Central memory CD8-positive, alpha-beta T cell (primary cell): ENCODE measurements around the gene KRTAP27-1.

Source experiments
- ATAC-seq: fragments of 150-1000 bp; cut with Tn5 transposase; replicated peaks from 2 replicates; pipeline ENCODE4 v1.10.0; 2022; ENCODE audit warnings: mild to moderate bottlenecking, moderate FRiP score, moderate number of reproducible peaks; ENCODE audit not compliant: poor library complexity, severe bottlenecking; ENCODE audit errors: extremely low read depth
- DNase-seq, 2 donors: peaks; one replicate each; pipeline ENCODE4 v3.0.0; 2021; ENCODE audit warnings: low spot score in 2 of 2
- H3K27ac Mint-ChIP-seq: one replicate; pipeline ENCODE4 v1.8.0; 2022; ENCODE audit warnings: low read depth, mild to moderate bottlenecking, moderate library complexity, mixed read lengths
- H3K27me3 Mint-ChIP-seq: one replicate; pipeline ENCODE4 v1.8.0; 2022; ENCODE audit warnings: mixed read lengths
- H3K36me3 Mint-ChIP-seq: one replicate; pipeline ENCODE4 v1.8.0; 2022; ENCODE audit warnings: mild to moderate bottlenecking, moderate library complexity, mixed read lengths; ENCODE audit not compliant: insufficient read depth
- H3K4me1 Mint-ChIP-seq: one replicate; pipeline ENCODE4 v1.8.0; 2022; ENCODE audit warnings: mixed read lengths
- H3K4me3 Mint-ChIP-seq: one replicate; pipeline ENCODE4 v1.8.0; 2022; ENCODE audit warnings: mild to moderate bottlenecking, moderate library complexity, mixed read lengths
- H3K9me3 Mint-ChIP-seq: one replicate; pipeline ENCODE4 v1.8.0; 2022; ENCODE audit warnings: mixed read lengths

The KRTAP27-1 gene

GRCh38 chr21:30336596-30336995 lies 898 bp downstream of the KRTAP27-1 start:
- Mint-ChIP-seq H3K27me3 (no peaks in the 10 kb centered on the region), H3K27ac (no peak overlapping the region), H3K9me3 (no peaks in the 10 kb centered on the region), H3K4me3 (no peak overlapping the region), H3K36me3 (no peaks in the 10 kb centered on the region), H3K4me1 (no peaks in the 10 kb centered on the region)
- ATAC-seq = no peak
- DNase-seq = no peak

GRCh38 chr21:30333736-30334135 lies 3.8 kb downstream of the KRTAP27-1 start:
- no peaks in the 10 kb centered on the region for H3K4me1 Mint-ChIP-seq
- ATAC-seq (no peak), DNase-seq (no peak)
- H3K4me3 Mint-ChIP-seq = no peak overlapping the region
- no peak overlapping the region for H3K27ac Mint-ChIP-seq
- no peaks in the 10 kb centered on the region for H3K36me3 Mint-ChIP-seq
- no peaks in the 10 kb centered on the region for H3K27me3 Mint-ChIP-seq
- no peaks in the 10 kb centered on the region for H3K9me3 Mint-ChIP-seq

GRCh38 chr21:30332681-30333080 lies 4.8 kb downstream of the KRTAP27-1 start:
- no peak overlapping the region for H3K4me3 Mint-ChIP-seq
- DNase-seq (no peak), ATAC-seq (no peak)
- H3K36me3 Mint-ChIP-seq = no peaks in the 10 kb centered on the region
- H3K27me3 Mint-ChIP-seq = no peaks in the 10 kb centered on the region
- no peaks in the 10 kb centered on the region for H3K4me1 Mint-ChIP-seq
- H3K27ac Mint-ChIP-seq = no peak overlapping the region
- no peaks in the 10 kb centered on the region for H3K9me3 Mint-ChIP-seq

GRCh38 chr21:30329203-30329875 lies 8.2 kb downstream of the KRTAP27-1 start:
- Mint-ChIP-seq H3K27me3 (no peaks in the 10 kb centered on the region), H3K4me1 (no peaks in the 10 kb centered on the region), H3K4me3 (no peak overlapping the region), H3K27ac (no peak overlapping the region), H3K9me3 (peaks cover 4% of the 10 kb centered on the region), H3K36me3 (no peaks in the 10 kb centered on the region)
- DNase-seq = no peak
- ATAC-seq = no peak

- ATAC-seq (no peak), DNase-seq (no peak)
- H3K4me1 Mint-ChIP-seq = no peaks in the 10 kb centered on the region
- no peaks in the 10 kb centered on the region for H3K27me3 Mint-ChIP-seq
- no peak overlapping the region for H3K27ac Mint-ChIP-seq
- H3K9me3 Mint-ChIP-seq = peaks cover 6% of the 10 kb centered on the region
- no peak overlapping the region for H3K4me3 Mint-ChIP-seq
- H3K36me3 Mint-ChIP-seq = no peaks in the 10 kb centered on the region
Observed at GRCh38 chr21:30326390-30326789, 11.1 kb downstream of the KRTAP27-1 start.

GRCh38 chr21:30320215-30320614 lies 17.3 kb downstream of the KRTAP27-1 start, which contains the start of gene KRTAP26-1:
KRTAP26-1 (minus strand) TSS chr21:30320315; CDS start chr21:30320035, 280 bp downstream.
- H3K36me3 Mint-ChIP-seq = no peaks in the 10 kb centered on the region
- DNase-seq (no peak), ATAC-seq (no peak)
- no peak within 1 kb of the TSS for H3K4me3 Mint-ChIP-seq
- no peak within 1 kb of the TSS for H3K27ac Mint-ChIP-seq
- no peaks in the 10 kb centered on the region for H3K27me3 Mint-ChIP-seq
- H3K4me1 Mint-ChIP-seq = no peaks in the 10 kb centered on the region
- H3K9me3 Mint-ChIP-seq = peaks cover 11% of the 10 kb centered on the region

DNA sequence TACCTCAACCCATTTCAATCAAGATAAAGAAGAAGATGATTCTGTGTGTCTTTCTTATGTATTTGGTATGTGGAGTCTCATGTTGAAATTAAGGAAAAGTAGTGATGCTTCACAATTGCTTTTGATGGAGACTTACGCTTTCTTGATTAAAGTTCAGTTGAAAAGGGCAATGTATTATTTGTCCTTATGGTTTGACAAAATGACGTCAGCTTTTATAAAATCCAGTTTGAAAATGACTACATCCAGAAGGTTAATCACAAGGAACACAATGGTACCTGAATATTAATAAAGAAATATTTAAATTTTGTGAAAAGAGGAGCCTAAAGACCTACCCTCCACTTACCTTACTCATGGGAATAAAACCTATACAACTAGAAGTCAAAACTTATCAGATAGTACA lies 21.8 kb downstream of the KRTAP27-1 start:
- no peaks in the 10 kb centered on the region for H3K27me3 Mint-ChIP-seq
- no peak for DNase-seq
- H3K36me3 Mint-ChIP-seq = no peaks in the 10 kb centered on the region
- peaks cover 5% of the 10 kb centered on the region for H3K9me3 Mint-ChIP-seq
- no peaks in the 10 kb centered on the region for H3K4me1 Mint-ChIP-seq
- no peak for ATAC-seq
- no peak overlapping the region for H3K27ac Mint-ChIP-seq
- no peak overlapping the region for H3K4me3 Mint-ChIP-seq

DNA sequence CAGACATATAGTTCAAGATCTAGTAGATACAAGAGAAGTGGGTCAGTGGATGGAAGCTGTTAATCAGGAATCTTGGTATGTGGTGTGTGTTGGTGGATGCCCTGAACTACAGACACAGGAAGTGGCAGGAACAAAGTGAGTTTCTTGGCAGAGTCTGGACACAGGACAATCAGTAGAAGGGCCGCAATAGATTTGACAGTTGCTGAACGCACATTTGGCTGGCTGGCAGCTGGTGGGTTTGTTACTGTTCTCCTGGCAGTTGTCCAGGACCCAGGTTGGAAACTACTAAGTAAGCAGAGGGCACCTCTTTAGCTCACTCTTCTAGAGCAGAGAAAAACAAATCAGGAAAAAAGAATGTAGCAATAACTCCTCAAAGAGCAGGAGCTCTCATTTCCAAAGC lies 30.6 kb downstream of the KRTAP27-1 start:
- H3K36me3 Mint-ChIP-seq = no peaks in the 10 kb centered on the region

DNA sequence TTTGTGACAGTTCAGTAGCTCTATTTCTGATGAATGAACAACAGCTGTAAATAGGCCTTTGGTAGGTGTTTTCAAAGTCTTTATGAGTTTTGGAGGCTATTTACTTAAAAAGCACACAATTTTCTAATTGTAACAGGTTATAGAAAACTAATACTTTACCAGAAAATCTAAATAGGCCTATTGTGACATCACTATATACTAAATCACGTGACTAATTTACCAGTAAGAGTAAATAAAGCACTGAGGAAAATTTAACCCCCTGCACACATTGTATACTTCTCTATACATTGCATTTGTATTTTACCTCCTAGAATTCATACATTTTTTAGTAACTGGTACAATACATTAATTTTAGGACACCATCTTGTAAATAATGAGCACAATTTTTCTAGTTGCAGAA lies 32.4 kb downstream of the KRTAP27-1 start:
- no peak for ATAC-seq
- H3K4me1 Mint-ChIP-seq = no peaks in the 10 kb centered on the region
- peaks cover 13% of the 10 kb centered on the region for H3K9me3 Mint-ChIP-seq
- no peaks in the 10 kb centered on the region for H3K27me3 Mint-ChIP-seq
- no peak for DNase-seq
- no peak overlapping the region for H3K27ac Mint-ChIP-seq
- no peak overlapping the region for H3K4me3 Mint-ChIP-seq
- H3K36me3 Mint-ChIP-seq = no peaks in the 10 kb centered on the region

More for the DNA sequence above, 30.6 kb downstream of the KRTAP27-1 start:
- Mint-ChIP-seq H3K4me1 (no peaks in the 10 kb centered on the region), H3K27ac (no peak overlapping the region), H3K27me3 (no peaks in the 10 kb centered on the region), H3K4me3 (no peak overlapping the region), H3K9me3 (peaks cover 10% of the 10 kb centered on the region)
- ATAC-seq (no peak), DNase-seq (no peak)

DNA sequence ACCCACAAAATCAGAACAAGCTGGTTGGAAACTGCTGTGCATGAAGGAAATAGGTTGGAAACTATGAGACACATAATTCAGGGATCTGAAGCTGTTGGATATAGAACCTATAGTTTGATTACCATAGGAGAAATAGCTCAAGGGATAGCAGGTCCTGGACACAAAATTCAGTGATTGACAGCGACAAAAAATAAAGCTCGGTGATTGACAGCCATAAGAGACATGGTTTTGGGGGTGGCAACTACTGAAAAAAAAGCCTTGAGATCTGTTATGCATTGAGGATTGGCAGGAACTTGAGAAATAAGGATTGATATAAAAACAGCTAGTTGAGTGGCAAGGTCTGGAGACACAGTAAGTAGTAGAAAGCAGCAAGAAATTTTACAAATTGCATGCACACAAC lies 48.3 kb downstream of the KRTAP27-1 start, which contains the start of gene KRTAP25-1:
TSS of gene KRTAP25-1 (minus strand) at position 300 of the 400 bp plus-strand sequence. CDS start at position 276, 24 bp downstream.
- H3K4me3 Mint-ChIP-seq = no peak within 1 kb of the TSS
- H3K4me1 Mint-ChIP-seq = no peaks in the 10 kb centered on the region
- no peaks in the 10 kb centered on the region for H3K27me3 Mint-ChIP-seq
- no peak within 1 kb of the TSS for H3K27ac Mint-ChIP-seq
- ATAC-seq (no peak), DNase-seq (no peak)
- H3K36me3 Mint-ChIP-seq = no peaks in the 10 kb centered on the region
- no peaks in the 10 kb centered on the region for H3K9me3 Mint-ChIP-seq
